Natural killer cell (primary cell): Measurements from ENCODE around the gene ZNF3. TPM values are rescaled to one million over a fixed set of nuclear protein-coding genes. Genes with fewer than 3 reads are reported as not detected.

Source experiments
- ATAC-seq, 3 donors: fragments of 150-1000 bp in 2 of 3; fragments of 200-7000 bp in 1 of 3; cut with Tn5 transposase; 1 replicate in 1 of 3; 2 replicates in 2 of 3; pipeline ENCODE4 v1.10.0; 2021; ENCODE audit warnings: mild to moderate bottlenecking in 2 of 3, moderate library complexity in 2 of 3
- DNase-seq, 2 donors: peaks; one replicate each; pipeline versions ENCODE4 v3.0.0 to v3.0.0-alpha.2; 2013 to 2021; ENCODE audit warnings: mixed read lengths in 1 of 2
- H3K27ac ChIP-seq: one replicate; pipeline ENCODE4 v1.5.1; 2013; ENCODE audit warnings: mild to moderate bottlenecking, low read length
- H3K27me3 ChIP-seq: one replicate; pipeline ENCODE4 v1.6.1; 2013; ENCODE audit warnings: low read length; ENCODE audit not compliant: control insufficient read depth, insufficient read depth
- H3K36me3 ChIP-seq: one replicate; pipeline ENCODE4 v1.6.1; 2013; ENCODE audit warnings: low read length; ENCODE audit not compliant: control insufficient read depth, insufficient read depth
- H3K4me1 ChIP-seq: one replicate; pipeline ENCODE4 v1.6.1; 2013; ENCODE audit warnings: low read length; ENCODE audit not compliant: control insufficient read depth, insufficient read depth
- H3K4me3 ChIP-seq: one replicate; pipeline ENCODE4 v1.5.1; 2013; ENCODE audit warnings: low read length
- H3K9me3 ChIP-seq: one replicate; pipeline ENCODE4 v1.6.1; 2013; ENCODE audit warnings: low read length; ENCODE audit not compliant: control insufficient read depth, insufficient read depth
- H3K27ac Mint-ChIP-seq, 2 donors: one replicate each; pipeline ENCODE4 v1.8.0; 2022; ENCODE audit warnings: mild to moderate bottlenecking in 2 of 2, mixed read lengths in 2 of 2, moderate library complexity in 1 of 2
- H3K27me3 Mint-ChIP-seq, 2 donors: one replicate each; pipeline ENCODE4 v1.8.0; 2022; ENCODE audit warnings: low read depth in 2 of 2, mixed read lengths in 2 of 2
- H3K36me3 Mint-ChIP-seq: one replicate; pipeline ENCODE4 v1.8.0; 2022; ENCODE audit warnings: mixed read lengths
- H3K4me1 Mint-ChIP-seq, 2 donors: one replicate each; pipeline ENCODE4 v1.8.0; 2022; ENCODE audit warnings: mixed read lengths in 2 of 2
- H3K4me3 Mint-ChIP-seq: one replicate; pipeline ENCODE4 v1.8.0; 2022; ENCODE audit warnings: mild to moderate bottlenecking, moderate library complexity, mixed read lengths
- H3K9me3 Mint-ChIP-seq, 2 donors: one replicate each; pipeline ENCODE4 v1.8.0; 2022; ENCODE audit warnings: mixed read lengths in 2 of 2
- WGBS: methylation state at CpG from one replicate; pipeline ENCODE4 v1.1.7; 2013; ENCODE audit warnings: missing lambda C conversion rate; ENCODE audit not compliant: insufficient coverage; 5-methylcytosine and 5-hydroxymethylcytosine counted together
- intact Hi-C: fragments of 100-400 bp; cut with micrococcal nuclease; formaldehyde crosslinking; loops from one replicate; pipeline ENCODE4 v1.14.2; 2022
- total RNA-seq, 4 donors: library from RNA; stranded (reverse); fragments of 120-200 nt in 1 of 4; gene quantifications; one replicate each; pipeline versions ENCODE4 v1.2.3 to v1.2.4, GENCODE V29; 2013 to 2022
- TF ChIP-seq, protein P1 (sequence below): fragments of 200-600 bp; IDR thresholded peaks from one replicate; pipeline ENCODE4 v1.8.0; 2022; ENCODE audit warnings: antibody characterized with exemption

Gene ZNF3
- total RNA-seq, 3 donors from 2014 or later (not counting 1 experiment from before 2014, with no cell fraction given) = 37.8 to 51.6 (median 49.0) TPM

DNA sequence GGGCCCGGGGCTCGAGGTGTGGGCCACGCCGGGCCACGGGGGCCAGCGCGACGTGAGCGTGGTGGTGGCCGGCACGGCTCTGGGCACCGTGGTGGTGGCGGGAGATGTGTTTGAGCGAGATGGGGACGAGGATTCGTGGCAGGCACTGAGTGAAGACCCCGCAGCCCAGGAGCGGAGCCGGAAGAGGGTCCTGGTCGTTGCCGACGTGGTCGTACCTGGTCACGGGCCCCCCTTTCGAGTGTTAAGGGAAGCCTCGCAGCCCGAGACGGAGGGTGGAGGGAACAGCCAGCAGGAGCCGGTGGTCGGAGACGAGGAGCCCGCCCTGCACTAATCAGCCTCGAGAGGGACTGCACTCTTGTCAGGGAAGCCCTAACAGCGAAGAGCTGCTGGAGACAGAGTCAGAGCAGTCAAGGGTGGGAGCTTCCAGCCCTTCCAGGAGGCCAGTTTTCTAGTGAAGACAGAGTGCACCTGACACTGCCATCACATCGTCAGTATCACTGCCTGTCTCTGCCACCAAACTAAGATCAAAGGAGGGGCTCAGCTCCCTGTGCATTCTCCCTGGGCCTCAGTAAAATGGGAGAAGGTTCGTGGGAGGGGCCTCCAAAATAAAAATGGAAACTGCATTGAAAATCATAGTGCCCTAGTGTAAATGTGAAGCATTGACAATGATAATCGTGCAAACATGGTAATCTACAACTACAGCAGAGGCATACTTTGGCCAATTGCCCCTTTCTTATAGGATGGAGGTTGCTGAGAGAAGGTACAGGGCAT is 46.5 kb upstream of the ZNF3 start:
- peak overlapping the region in 1 of 2 donors; percentile 99 for H3K27ac Mint-ChIP-seq
- 4% methylated on average over 37 of the region's 37 CpGs for WGBS
- DNase-seq (peak in 1 of 2 donors; percentile 48), ATAC-seq (no peak)
- peaks cover 30 to 44% of the 10 kb centered on the region in 2 donors for H3K4me1 Mint-ChIP-seq
- Histone ChIP-seq H3K9me3 (no peaks in the 10 kb centered on the region), H3K27me3 (no peaks in the 10 kb centered on the region), H3K36me3 (no peaks in the 10 kb centered on the region), H3K4me3 (peak overlapping the region; percentile 88), H3K27ac (peak overlapping the region; percentile 8), H3K4me1 (peaks cover 34% of the 10 kb centered on the region)
- peaks cover 0 to 4% of the 10 kb centered on the region in 2 donors for H3K27me3 Mint-ChIP-seq
- H3K4me3 Mint-ChIP-seq = peak overlapping the region; percentile 52
- H3K9me3 Mint-ChIP-seq = no peaks in the 10 kb centered on the region
- H3K36me3 Mint-ChIP-seq = no peaks in the 10 kb centered on the region
- intact Hi-C loops = loop anchor here (1.0 kb wide), 1 partner anchor 9 kb away; the partner anchor contains the start of genes CNPY4 and TAF6
- TF ChIP-seq, protein P1, sequence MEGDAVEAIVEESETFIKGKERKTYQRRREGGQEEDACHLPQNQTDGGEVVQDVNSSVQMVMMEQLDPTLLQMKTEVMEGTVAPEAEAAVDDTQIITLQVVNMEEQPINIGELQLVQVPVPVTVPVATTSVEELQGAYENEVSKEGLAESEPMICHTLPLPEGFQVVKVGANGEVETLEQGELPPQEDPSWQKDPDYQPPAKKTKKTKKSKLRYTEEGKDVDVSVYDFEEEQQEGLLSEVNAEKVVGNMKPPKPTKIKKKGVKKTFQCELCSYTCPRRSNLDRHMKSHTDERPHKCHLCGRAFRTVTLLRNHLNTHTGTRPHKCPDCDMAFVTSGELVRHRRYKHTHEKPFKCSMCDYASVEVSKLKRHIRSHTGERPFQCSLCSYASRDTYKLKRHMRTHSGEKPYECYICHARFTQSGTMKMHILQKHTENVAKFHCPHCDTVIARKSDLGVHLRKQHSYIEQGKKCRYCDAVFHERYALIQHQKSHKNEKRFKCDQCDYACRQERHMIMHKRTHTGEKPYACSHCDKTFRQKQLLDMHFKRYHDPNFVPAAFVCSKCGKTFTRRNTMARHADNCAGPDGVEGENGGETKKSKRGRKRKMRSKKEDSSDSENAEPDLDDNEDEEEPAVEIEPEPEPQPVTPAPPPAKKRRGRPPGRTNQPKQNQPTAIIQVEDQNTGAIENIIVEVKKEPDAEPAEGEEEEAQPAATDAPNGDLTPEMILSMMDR = no peak

DNA sequence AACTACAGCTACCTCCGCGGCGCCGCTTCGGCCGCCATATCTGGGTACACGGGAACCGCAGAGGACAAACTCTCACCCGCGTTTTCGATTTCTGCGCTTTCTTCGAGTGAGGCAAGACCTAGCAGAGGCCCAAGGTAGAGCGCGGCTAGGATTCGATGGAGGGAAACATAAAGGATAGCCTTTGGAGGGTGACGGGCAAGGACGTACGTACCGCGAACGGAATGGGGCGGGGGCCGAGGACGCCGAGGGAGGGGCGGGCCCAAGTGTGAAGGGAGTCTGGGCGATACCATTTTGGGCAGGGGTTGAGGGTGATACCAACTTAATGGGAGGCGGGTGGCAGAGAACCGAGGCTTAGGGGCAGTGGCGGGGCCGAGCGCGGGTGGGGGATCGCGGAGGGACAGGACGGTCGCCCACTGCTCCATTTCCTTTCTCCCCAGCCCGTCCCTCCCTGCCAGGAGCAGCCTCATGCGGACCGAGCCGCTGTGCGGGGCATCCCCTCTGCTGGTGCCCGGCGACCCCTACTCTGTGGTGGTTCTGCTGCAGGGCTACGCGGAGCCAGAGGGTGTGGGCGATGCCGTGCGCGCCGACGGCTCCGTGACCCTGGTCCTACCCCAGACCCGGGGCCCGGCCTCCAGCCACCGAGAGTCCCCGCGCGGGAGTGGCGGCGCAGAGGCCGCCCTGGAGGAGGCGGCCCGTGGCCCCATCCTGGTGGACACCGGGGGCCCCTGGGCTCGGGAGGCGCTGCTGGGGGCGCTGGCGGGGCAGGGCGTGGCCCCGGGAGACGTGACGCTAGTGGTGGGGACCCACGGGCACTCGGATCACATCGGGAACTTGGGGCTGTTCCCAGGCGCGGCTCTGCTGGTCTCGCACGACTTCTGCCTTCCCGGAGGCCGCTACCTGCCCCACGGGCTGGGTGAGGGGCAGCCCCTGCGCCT is 45.7 kb upstream of the ZNF3 start, which contains the start of gene MBLAC1:
TSS of gene MBLAC1 (plus strand) at position 37 of the 935 bp plus-strand sequence. CDS start at position 466, 429 bp downstream.
- H3K4me1 ChIP-seq = peaks cover 34% of the 10 kb centered on the region
- under 1% methylated on average over 85 of the region's 85 CpGs for WGBS
- no peaks in the 10 kb centered on the region for H3K36me3 Mint-ChIP-seq
- no peaks in the 10 kb centered on the region for H3K9me3 Mint-ChIP-seq
- H3K4me3 Mint-ChIP-seq = peak within 1 kb of the TSS; percentile 98
- H3K36me3 ChIP-seq = no peaks in the 10 kb centered on the region
- no peaks in the 10 kb centered on the region for H3K9me3 ChIP-seq
- peak within 1 kb of the TSS; percentile 96 for H3K27ac ChIP-seq
- intact Hi-C loops = loop anchor here (1.0 kb wide), 2 partner anchors 8 to 26 kb away; partner anchors contain the start of genes AP4M1, CNPY4, MCM7 and TAF6
- peak; percentile 87 to 97 for DNase-seq
- ATAC-seq = peak; percentile 89 to 97 (median 89)
- peak within 1 kb of the TSS; percentile 88 for H3K4me3 ChIP-seq
- TF ChIP-seq, protein P1 = no peak
- no peaks in the 10 kb centered on the region for H3K27me3 Mint-ChIP-seq
- peak within 1 kb of the TSS; percentile 98 to 99 for H3K27ac Mint-ChIP-seq
- H3K27me3 ChIP-seq = no peaks in the 10 kb centered on the region
- H3K4me1 Mint-ChIP-seq = peaks cover 30 to 38% of the 10 kb centered on the region in 2 donors

DNA sequence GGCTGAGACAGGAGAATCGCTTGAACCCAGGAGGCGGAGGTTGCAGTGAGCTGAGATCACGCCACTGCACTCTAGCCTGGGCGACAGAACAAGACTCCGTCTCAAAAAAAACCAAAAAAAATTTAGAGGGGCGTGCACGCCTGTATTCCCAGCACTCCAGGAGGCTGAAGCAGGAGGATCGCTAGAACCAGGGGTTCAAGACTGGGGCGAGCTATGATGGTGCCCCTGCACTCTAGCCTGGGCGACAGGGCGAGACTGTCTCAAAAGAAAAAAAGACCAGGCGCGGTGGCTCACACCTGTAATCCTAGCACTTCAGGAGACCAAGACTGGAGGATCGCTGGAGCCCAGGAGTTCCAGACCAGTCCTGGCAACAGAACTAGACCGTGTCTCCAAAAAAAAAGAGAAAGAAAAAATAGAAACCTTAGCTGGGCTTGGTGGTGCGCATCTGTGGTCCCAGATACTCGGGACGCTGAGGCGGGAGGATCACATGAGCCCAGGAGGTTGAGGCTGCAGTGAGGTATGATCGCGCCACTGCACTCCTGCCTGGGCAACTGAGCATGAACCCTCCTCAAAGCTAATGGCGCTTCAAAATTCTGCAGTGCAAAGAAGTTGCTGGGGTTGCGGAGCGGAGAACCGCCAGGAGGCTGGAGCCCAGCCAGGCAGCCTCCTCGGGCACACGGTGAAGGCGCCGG is 44.9 kb upstream of the ZNF3 start:
- Mint-ChIP-seq H3K4me3 (peak overlapping the region; percentile 98), H3K27me3 (no peaks in the 10 kb centered on the region), H3K27ac (peak overlapping the region; percentile 98 to 99), H3K36me3 (no peaks in the 10 kb centered on the region), H3K4me1 (peaks cover 24 to 36% of the 10 kb centered on the region in 2 donors), H3K9me3 (no peaks in the 10 kb centered on the region)
- no peaks in the 10 kb centered on the region for H3K36me3 ChIP-seq
- peak overlapping the region; percentile 96 for H3K27ac ChIP-seq
- intact Hi-C loops = loop anchor here (1.0 kb wide), 1 partner anchor 25 kb away; the partner anchor contains the start of genes AP4M1 and MCM7
- WGBS = 13% methylated on average over 29 of the region's 29 CpGs
- TF ChIP-seq, protein P1 = no peak
- DNase-seq (no peak), ATAC-seq (no peak)
- H3K27me3 ChIP-seq = no peaks in the 10 kb centered on the region
- peaks cover 34% of the 10 kb centered on the region for H3K4me1 ChIP-seq
- H3K9me3 ChIP-seq = no peaks in the 10 kb centered on the region
- H3K4me3 ChIP-seq = peak overlapping the region; percentile 88
